Hypothalamus (tissue), 51 donors: Measurements from ENCODE around the gene KRT81.
"Not testable (repeated sequence)": the region's sequence is repeated elsewhere in the genome, so short reads cannot be mapped to it uniquely, and the experiment has no call there.

Experiments used
- DNase-seq, 51 donors: peaks; one replicate each; lab custom pipeline; 2025; lab: John Stamatoyannopoulos, UW

KRT81 gene

DNA sequence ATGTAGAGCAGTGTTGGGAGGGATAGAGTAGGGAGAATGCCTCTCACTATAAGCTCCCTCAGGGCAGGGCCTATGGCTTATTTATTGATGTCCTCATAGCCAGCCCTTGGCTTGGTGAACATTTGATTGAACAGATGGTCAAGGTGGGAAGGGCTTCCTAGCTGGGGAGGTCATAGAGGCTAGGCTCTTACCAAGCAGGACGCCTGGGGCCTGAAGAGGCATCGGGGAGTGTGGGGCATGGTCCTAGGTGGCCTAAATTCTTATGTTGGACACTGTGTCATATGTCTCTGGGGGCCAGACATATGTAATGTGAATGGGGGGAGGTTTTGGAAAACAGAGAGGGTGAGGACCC, 34.8 kb downstream of the KRT81 start:
- DNase-seq = no peak

DNA sequence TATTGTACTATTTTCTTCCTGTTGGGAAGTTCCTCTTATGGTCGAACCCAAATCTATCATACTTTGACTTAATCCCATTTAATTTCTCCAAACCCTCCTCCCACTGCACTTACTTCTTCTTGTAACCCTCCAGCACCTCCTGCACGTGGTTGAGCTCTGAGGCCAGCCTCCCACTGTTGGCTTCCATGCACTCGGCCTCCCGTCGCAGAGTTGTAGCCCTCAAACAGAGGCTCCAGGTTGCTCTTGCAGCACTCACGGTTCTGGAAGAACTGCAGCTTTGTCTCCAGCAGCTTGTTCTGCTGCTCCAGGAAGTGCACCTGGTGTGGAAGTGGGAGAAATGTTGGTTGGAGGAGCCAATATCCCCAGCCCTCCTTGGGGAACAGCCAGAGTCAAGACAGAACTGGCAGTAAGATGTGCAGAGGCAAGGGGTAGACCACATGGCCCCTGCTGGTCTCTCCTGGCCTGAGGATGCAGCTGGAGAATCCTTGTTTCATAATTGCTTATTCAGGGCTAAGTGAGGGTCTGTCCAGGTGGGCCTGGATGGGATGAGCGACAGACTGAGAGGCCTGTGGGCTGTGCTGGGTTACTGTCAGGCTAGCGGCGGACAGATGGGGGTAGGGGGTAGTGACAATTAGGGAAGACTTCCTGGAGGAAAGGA, 35.3 kb downstream of the KRT81 start:
- DNase-seq = no peak

DNA sequence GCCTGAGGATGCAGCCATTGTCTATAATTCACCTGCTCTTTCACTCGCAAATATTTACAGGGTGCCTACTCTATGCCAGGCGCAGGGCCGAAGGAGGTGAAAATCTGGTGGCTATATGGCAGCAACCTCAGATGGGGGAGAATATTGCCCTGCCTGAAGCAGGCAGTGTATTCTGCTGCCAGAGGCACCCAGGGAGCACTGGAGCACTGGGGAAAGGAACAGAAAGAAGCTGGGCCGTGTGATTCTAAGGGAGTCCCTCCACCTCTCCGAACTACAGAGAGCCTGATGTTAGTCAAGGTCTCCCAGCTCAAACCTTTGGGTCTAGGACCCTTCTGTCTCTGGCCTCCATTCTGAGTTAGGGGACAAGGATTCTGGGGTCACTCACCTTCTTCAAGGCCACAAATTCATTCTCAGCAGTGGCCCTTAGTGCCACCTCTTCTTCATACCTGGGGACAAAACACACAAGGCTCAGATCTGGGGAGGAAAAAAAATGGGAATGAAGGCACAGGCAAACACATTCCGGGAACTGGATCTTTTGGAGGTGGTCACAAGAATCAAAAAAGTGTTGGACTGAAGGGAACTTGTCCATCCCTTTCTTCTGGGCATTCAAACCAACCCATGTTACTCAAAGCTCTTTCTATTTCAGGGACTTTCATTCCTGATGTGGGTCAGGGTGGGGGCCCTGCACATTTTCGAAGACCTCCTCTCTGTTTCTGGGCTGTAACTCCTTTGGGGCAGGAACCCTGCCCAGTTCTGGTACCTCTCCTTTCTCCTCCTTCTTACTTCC, 36.2 kb downstream of the KRT81 start:
- DNase-seq = no peak

DNA sequence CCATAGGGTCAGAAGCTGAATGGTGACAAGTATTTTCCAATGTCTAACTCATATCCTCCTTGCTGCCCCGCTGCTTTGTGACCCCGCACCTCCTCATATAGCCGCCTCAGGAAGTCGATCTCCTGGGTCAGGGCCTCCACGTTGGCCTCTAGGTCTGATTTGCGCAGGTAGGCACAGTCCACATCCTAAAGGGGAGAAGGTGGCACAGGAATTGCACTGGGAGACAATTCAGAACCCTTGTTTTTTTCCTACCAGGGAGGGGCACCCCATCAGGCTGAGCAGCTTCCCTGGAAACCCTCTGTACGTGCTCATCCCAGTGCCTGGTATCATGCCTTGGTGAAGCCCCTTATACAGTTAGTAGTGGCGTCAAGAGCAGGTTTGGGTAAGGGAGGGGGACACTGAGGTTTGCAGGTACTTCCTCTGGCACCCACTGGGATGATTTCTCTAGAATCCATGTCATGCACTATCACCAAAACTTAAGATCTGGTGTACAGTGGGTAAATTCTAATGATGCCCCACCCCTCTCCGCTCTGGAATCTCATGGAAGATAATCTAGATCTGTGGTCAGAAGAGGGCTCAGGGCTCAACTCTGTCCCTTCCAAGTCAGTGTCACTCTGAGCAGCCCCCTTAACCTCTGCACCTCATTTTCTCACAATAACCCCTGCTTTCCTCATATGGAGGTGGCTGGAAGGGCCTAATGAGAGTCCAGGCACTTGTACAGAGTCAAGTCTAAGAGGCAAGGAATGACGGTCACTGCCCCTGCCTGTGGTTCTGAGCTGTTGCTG, 37.0 kb downstream of the KRT81 start:
- DNase-seq = no peak

DNA sequence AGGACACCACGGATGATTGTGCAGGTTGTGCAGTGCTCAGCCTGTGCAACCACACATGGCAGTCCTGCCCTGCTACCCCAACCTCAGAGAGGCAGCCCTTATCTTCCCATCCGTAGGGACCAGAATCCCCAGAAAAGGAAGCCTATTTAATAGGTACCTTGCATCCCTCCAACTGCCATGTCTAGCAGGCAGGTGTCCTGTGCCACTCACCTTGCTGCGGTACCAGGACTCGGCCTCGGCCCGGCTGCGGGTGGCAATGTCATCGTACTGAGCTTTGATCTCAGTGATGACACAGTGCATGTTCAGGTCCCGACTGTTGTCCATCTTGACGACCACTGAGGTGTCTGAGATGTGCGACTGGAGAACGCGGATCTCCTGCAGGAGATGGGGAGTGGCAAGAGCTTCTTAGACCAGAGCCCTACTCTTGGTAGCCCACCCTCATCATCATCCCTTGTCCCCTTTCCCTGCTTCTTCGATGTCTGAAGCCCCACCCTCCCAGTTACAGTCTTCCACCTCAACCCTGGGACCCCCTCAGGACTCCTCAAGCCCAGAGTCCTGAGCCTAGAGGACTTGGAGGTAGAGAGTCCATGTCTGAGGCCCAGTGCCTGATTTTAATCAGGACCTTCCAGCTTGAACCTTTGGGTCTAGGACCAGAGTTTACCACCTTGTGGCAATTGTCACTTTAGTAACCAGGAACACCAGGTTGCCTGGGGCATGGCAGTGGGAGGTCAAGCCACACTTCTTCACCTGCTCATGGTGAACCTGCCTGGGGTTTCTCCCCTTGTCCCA, 37.7 kb downstream of the KRT81 start:
- no peak for DNase-seq

DNA sequence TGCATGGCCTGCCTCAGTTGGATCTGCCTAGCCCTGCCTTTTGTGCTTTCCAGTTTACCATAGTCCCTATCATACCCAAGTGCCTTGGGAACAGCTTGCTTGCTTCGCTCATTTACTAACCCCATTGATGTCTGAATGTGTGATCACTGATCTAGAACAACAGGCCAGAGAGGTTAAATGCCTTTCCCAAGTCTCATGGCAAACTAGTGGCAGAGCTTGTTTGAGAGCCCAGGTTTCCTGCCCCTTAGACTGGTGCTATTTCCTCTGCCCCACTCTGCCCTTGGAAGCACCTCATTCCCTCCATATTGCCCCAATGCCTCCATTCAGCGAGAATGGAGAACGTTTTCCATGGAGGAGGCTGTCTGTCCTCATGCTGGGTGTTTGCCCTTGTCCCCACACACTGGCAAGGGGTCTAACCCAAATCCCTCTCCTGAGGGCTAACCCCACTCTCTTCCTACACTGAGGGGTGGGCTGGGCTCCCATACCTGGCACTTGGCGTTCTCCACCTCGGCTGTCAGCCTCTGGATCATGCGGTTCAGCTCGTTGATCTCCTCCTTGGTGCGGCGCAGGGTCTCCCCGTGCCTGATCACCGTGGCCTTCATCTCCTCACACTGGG, 38.5 kb downstream of the KRT81 start:
- no peak for DNase-seq

DNA sequence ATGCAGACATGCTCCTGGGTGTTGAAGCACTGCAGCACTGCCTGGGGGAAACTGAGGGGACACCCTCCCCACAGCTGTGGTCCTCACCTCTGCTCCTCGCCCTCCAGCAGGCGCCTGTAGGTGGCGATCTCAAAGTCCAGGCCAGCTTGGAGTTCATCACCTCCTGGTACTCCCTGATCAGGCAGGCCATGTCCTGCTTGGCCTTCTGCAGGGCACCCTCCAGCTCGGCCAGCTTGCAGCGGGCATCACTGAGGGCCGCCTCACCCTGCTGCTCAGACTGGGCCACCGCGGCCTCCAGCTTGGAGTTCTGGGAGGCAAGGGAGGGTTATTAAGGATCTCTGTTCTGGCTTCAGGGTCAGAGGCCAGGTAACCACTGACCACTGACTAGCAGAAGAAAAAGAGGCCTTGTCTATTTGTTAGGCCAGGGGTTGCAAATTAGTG, 39.1 kb downstream of the KRT81 start:
- DNase-seq = not testable (repeated sequence)

DNA sequence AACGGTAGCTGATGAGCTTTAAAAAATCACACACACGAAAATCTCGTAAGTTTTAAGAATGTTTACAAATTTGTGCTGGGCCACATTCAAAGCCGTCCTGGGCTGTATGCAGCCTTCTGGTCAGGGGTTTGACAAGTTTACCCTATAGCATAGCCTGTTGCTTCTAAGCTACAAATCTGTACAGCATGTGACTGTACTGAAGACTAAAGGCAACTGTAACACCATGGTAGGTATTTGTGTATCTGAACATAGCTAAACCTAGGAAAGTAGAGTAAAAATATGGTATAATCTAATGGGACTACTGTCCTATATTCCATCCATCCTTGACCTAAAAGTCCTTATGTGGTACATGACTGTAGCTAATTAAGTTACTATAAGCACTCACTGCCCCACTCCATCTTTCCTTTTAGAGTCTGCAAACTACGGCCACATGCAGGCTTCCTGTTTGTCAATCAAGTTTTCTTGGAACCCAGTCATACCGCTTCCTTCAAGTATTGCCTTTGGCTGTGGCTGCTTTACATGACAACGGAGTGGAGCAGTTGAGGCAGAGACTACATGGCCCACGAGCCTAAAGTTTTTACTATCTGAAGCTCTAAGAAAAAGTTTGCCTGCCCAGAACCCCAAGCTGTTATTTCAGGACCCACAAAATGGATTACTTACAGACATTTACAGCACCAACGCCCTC, 39.8 kb downstream of the KRT81 start:
- DNase-seq = no peak

DNA sequence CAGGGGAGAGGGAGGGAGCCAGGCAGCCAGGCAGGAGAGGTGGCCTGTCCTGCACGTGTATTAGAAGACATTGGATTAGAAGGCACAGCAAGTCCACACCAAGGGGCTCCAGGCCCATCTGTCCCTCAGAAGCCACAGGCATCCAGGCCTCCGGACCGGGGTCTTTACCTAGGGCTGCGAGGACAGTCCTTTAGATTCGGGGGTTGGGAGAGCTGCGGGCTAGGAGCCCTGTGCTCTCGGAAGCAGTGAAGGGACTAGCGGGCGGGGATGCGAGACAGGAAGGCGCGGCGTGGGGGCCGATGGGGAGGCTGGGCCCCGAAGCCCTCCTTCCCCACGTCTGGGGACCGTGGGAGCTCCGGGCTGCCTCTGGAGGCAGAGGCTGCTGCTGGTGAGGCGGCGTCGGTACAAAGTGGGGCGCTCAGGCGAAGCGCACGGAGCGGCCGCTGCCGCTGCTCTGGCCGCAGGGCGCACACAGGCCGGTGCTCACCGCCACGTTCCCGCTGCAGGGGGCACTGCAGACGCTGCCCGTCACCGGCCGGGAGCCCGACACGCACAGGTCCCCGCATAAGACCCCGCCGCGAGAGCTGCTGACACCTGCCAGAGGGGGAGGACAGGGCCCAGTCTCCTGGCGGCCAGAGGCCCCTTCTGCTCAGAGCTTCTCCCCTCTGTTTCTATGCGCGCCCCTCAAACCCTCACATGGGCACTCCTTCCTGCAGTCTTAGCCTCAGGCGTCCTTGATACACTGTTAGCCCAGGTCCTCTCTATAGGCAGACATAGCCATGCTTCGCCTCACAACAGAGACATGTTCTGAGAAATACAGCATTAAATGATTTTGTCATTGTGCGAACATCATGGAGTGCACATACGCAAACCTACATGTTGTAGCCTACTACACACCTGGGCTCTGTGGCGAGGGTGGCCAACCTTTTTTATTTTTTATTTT, 41.0 kb downstream of the KRT81 start:
- DNase-seq = no peak

DNA sequence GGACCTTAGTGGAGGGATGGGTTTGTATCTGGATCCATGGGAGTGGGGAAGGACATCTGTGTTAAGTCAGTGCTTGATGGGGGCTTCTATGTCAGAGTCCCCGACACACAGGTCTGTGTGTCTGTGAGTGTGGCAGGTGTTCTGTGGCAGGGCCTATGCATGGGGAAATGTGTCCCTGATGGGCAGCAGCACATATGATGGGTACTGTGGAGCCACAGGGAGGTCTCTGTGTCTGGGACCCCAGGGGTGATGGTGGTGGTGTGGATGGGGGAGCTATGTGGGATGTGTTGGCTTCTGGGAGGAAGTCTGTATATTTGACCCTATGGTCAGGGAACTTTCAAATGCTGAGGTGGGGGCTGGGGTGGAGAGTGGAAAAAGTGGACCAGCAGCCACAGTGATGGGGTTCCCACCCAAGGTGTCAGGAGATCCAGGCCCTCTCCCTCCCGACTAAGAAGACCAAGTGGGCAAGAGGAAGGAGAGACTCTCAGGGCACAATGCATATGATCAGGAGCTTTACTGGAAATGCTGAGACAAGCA, 41.8 kb downstream of the KRT81 start:
- no peak for DNase-seq

DNA sequence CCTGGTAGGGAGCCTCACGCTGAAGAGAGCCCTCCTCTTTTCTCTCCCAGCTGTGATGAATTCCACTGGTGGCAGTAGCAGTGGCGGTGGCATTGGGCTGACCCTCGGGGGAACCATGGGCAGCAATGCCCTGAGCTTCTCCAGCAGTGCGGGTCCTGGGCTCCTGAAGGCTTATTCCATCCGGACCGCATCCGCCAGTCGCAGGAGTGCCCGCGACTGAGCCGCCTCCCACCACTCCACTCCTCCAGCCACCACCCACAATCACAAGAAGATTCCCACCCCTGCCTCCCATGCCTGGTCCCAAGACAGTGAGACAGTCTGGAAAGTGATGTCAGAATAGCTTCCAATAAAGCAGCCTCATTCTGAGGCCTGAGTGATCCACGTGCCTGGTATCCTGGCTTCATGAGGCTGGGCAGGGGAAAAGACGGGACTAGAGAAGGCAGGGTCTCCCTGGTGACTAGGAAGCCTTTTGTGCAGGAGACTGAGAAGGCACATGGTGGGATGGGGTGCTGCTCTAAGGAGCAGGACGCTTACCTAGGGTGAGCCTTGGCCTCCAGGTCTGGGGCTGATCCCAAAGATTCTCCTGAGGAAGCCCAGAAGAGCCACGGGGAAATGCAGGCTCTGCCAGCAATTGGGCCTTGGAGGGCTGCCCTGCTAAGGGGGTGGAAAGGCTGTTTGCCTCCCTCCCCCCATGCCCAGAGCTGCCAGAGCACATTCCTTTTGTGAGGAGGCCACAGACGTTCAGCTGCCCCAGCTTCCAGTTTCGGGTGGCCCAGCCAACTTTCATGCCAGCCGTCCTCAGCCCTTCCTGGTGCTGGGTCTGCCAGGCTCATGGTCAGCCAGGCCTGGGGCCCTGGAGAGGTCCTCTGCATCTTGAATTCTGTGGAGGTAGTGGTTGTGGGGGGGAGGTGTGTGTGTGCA, 42.5 kb downstream of the KRT81 start:
- DNase-seq = peak in 36 of 51 donors; percentile 10 to 79 (median 52)

DNA sequence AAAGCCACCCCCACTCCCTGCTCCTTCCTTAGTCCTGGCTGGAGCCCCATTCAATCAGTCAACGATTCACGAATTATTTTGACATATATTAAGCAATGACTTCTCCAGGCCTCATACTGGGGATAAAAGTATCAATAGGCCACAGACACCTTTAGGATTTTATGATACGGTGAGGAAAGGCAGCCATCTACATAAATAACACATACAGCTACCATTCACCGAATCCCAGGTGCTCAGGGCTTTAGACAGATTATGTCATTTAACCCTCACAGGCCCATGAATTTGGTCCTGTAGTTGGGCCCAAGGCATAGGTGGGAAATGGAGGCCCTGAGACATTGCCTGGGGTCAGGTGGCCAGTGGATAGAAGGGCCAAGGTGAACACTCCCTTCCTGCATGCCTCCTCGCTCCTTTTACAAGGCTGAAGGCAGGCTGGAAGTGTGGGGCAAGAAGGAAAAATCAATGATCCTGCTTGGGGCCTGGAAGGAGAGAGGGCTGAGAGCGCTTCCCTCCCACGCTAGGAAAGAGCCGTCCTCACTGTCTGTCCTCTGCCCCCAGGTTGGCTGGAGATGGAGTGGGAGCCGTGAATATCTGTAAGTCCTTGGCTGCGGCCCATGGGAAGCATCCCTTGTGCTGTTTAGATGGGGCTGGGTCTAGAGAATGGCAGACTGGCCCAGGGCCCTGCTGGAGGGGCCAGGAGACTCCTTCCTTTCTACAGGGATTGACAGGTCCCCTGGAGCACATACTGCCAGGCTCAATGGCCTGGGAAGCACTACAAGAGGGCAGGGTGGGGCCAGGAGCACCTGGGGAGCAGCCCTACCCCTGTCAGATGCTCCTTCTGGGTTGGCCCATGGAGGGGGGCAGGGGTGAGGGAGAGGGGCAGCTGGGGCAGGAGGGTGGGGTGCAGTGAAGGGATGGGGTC, 43.5 kb downstream of the KRT81 start:
- no peak for DNase-seq

DNA sequence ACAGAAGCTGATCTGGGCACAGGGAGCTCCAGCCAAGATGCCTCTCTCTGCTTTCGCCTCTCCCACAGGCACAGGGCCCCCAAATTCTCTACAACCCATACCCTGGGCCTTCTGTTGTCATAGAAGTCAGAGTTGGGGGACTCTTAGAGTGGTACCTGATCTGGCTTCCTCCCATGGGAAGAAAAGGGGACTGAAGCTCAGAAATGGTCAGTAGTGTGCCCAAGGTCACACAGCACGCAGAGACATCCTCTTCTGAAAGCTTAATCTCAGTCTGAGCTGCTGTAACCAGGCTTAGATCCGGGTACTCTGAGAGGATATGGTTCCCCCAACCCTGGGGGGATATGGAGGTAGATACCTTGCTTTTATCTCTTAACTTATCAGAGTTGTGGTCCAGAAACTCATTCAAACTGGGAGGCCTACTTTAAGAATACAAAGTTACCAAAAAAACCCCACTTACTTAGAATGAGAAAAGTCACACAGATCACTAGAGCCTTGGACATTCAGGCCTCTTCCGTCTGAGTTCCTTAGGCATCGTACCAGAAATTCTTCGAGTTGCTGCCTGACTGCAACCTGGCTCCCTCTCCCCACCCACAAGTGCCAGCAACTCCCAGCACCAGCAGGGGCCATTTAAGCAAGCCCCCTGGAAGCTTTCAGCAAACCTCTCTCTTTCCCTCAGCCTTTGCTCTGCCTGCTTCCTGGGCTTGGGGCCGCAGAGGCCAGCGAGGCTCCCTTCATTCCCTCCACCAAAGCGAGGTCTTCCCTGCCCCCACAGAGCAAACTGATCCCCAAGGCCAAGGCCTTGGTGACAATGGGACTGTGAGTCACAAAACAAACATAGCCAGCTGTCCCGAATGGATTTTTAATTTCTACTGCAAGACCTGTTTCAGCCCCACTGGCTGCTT, 44.4 kb downstream of the KRT81 start:
- peak in 1 of 51 donors; percentile 22 for DNase-seq

DNA sequence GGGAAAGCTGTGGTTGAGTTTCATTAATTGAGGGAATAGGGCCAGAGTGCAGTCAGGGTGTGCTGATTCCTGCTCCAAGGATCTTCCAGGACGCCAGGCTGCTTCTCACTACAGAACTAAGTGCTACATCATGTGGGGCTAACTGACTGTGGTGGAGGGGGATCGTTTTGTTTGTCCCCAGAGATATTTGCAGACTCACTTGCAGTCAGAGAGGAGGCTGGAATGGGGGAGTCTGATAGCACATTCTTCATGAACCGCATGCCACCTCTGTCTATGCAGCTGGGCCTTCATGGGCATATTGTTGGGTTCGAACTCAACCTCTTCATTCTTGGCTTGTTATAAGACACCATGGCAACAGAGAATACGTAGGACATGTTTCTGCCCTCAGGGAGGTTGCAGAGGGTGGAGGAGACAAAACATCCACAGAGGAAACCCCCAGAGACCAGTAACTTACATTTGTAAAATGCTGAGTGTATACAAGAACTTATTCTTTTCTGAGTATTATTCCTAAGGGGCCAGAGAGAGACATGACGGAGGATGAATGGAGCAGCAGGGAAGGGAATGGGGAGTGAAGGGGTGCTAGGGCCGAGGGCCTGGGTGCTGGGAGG, 45.3 kb downstream of the KRT81 start:
- no peak for DNase-seq
